Natural killer cell (primary cell): ENCODE results near the gene EEF2. TPM values are rescaled to one million over a fixed set of nuclear protein-coding genes. Genes with fewer than 3 reads are reported as not detected.

Experiments used
- ATAC-seq, 3 donors: fragments of 150-1000 bp in 2 of 3; fragments of 200-7000 bp in 1 of 3; cut with Tn5 transposase; 1 replicate in 1 of 3; 2 replicates in 2 of 3; pipeline ENCODE4 v1.10.0; 2021; ENCODE audit warnings: mild to moderate bottlenecking in 2 of 3, moderate library complexity in 2 of 3
- DNase-seq, 2 donors: peaks; one replicate each; pipeline versions ENCODE4 v3.0.0 to v3.0.0-alpha.2; 2013 to 2021; ENCODE audit warnings: mixed read lengths in 1 of 2
- H3K27ac ChIP-seq: one replicate; pipeline ENCODE4 v1.5.1; 2013; ENCODE audit warnings: mild to moderate bottlenecking, low read length
- H3K27me3 ChIP-seq: one replicate; pipeline ENCODE4 v1.6.1; 2013; ENCODE audit warnings: low read length; ENCODE audit not compliant: control insufficient read depth, insufficient read depth
- H3K36me3 ChIP-seq: one replicate; pipeline ENCODE4 v1.6.1; 2013; ENCODE audit warnings: low read length; ENCODE audit not compliant: control insufficient read depth, insufficient read depth
- H3K4me1 ChIP-seq: one replicate; pipeline ENCODE4 v1.6.1; 2013; ENCODE audit warnings: low read length; ENCODE audit not compliant: control insufficient read depth, insufficient read depth
- H3K4me3 ChIP-seq: one replicate; pipeline ENCODE4 v1.5.1; 2013; ENCODE audit warnings: low read length
- H3K9me3 ChIP-seq: one replicate; pipeline ENCODE4 v1.6.1; 2013; ENCODE audit warnings: low read length; ENCODE audit not compliant: control insufficient read depth, insufficient read depth
- H3K27ac Mint-ChIP-seq, 2 donors: one replicate each; pipeline ENCODE4 v1.8.0; 2022; ENCODE audit warnings: mild to moderate bottlenecking in 2 of 2, mixed read lengths in 2 of 2, moderate library complexity in 1 of 2
- H3K27me3 Mint-ChIP-seq, 2 donors: one replicate each; pipeline ENCODE4 v1.8.0; 2022; ENCODE audit warnings: low read depth in 2 of 2, mixed read lengths in 2 of 2
- H3K36me3 Mint-ChIP-seq: one replicate; pipeline ENCODE4 v1.8.0; 2022; ENCODE audit warnings: mixed read lengths
- H3K4me1 Mint-ChIP-seq, 2 donors: one replicate each; pipeline ENCODE4 v1.8.0; 2022; ENCODE audit warnings: mixed read lengths in 2 of 2
- H3K4me3 Mint-ChIP-seq: one replicate; pipeline ENCODE4 v1.8.0; 2022; ENCODE audit warnings: mild to moderate bottlenecking, moderate library complexity, mixed read lengths
- H3K9me3 Mint-ChIP-seq, 2 donors: one replicate each; pipeline ENCODE4 v1.8.0; 2022; ENCODE audit warnings: mixed read lengths in 2 of 2
- CTCF ChIP-seq: fragments of 200-600 bp; IDR thresholded peaks from one replicate; pipeline ENCODE4 v1.8.0; 2022; ENCODE audit warnings: antibody characterized with exemption
- WGBS: methylation state at CpG from one replicate; pipeline ENCODE4 v1.1.7; 2013; ENCODE audit warnings: missing lambda C conversion rate; ENCODE audit not compliant: insufficient coverage; 5-methylcytosine and 5-hydroxymethylcytosine counted together
- intact Hi-C: fragments of 100-400 bp; cut with micrococcal nuclease; formaldehyde crosslinking; loops from one replicate; pipeline ENCODE4 v1.14.2; 2022
- total RNA-seq, 4 donors: library from RNA; stranded (reverse); fragments of 120-200 nt in 1 of 4; gene quantifications; one replicate each; pipeline versions ENCODE4 v1.2.3 to v1.2.4, GENCODE V29; 2013 to 2022

The EEF2 gene
- total RNA-seq, 3 donors from 2014 or later (not counting 1 experiment from before 2014, with no cell fraction given): 1,302 to 1,442 (median 1,437) TPM

GRCh38 chr19:4018775-4019504, 33.7 kb upstream of the EEF2 start:
- Mint-ChIP-seq H3K4me1 (peaks cover 20 to 31% of the 10 kb centered on the region in 2 donors), H3K27me3 (no peaks in the 10 kb centered on the region), H3K27ac (peak overlapping the region in 1 of 2 donors; percentile 71), H3K4me3 (no peak overlapping the region), H3K9me3 (no peaks in the 10 kb centered on the region), H3K36me3 (no peaks in the 10 kb centered on the region)
- H3K27me3 ChIP-seq: no peaks in the 10 kb centered on the region
- WGBS: 94% methylated on average over 19 of the region's 19 CpGs
- no peak overlapping the region for H3K27ac ChIP-seq
- no peak for DNase-seq
- H3K4me1 ChIP-seq: peaks cover 23% of the 10 kb centered on the region
- no peaks in the 10 kb centered on the region for H3K9me3 ChIP-seq
- peak in 1 of 3 donors; percentile 11 for ATAC-seq
- peaks cover 11% of the 10 kb centered on the region for H3K36me3 ChIP-seq
- H3K4me3 ChIP-seq: no peak overlapping the region
- intact Hi-C loops: no loop called here
- TF ChIP-seq CTCF: no peak

GRCh38 chr19:4018140-4018613, 32.9 kb upstream of the EEF2 start:
- Mint-ChIP-seq H3K27ac (peak overlapping the region in 1 of 2 donors; percentile 71), H3K36me3 (no peaks in the 10 kb centered on the region), H3K27me3 (no peaks in the 10 kb centered on the region), H3K9me3 (no peaks in the 10 kb centered on the region), H3K4me3 (no peak overlapping the region), H3K4me1 (peaks cover 20 to 32% of the 10 kb centered on the region in 2 donors)
- no peak for DNase-seq
- no peak for TF ChIP-seq CTCF
- Histone ChIP-seq H3K9me3 (no peaks in the 10 kb centered on the region), H3K27me3 (no peaks in the 10 kb centered on the region), H3K27ac (no peak overlapping the region), H3K36me3 (peaks cover 15% of the 10 kb centered on the region), H3K4me1 (peaks cover 26% of the 10 kb centered on the region), H3K4me3 (no peak overlapping the region)
- intact Hi-C loops: no loop called here
- WGBS: 93% methylated on average over 19 of the region's 22 CpGs
- ATAC-seq: no peak

- no peak for ATAC-seq
- no peaks in the 10 kb centered on the region for H3K36me3 Mint-ChIP-seq
- H3K27me3 Mint-ChIP-seq: no peaks in the 10 kb centered on the region
- H3K9me3 Mint-ChIP-seq: no peaks in the 10 kb centered on the region
- H3K27me3 ChIP-seq: no peaks in the 10 kb centered on the region
- no peak for TF ChIP-seq CTCF
- intact Hi-C loops: no loop called here
- no peak overlapping the region for H3K4me3 ChIP-seq
- H3K36me3 ChIP-seq: peaks cover 21% of the 10 kb centered on the region
- H3K9me3 ChIP-seq: no peaks in the 10 kb centered on the region
- H3K4me3 Mint-ChIP-seq: no peak overlapping the region
- peaks cover 26% of the 10 kb centered on the region for H3K4me1 ChIP-seq
- H3K4me1 Mint-ChIP-seq: peaks cover 20 to 43% of the 10 kb centered on the region in 2 donors
- no peak for DNase-seq
- WGBS: 94% methylated on average over 15 of the region's 15 CpGs
- H3K27ac ChIP-seq: no peak overlapping the region
- peak overlapping the region in 1 of 2 donors; percentile 54 for H3K27ac Mint-ChIP-seq
Measured at GRCh38 chr19:4016903-4017638, 31.8 kb upstream of the EEF2 start.
